Placental epithelial cell (primary cell): ENCODE data around the gene DNAJC21. TPM values are rescaled to one million over a fixed set of nuclear protein-coding genes. Genes with fewer than 3 reads are reported as not detected.

ENCODE experiments used
- total RNA-seq: library from RNA; depleted of rRNA; stranded (reverse); fragments of >200 nt; gene quantifications from 2 replicates; pipeline ENCODE4 v1.2.3, GENCODE V29; 2012

DNAJC21 gene
- 24.8 and 36.5 TPM in 2 replicates for total RNA-seq

DNA sequence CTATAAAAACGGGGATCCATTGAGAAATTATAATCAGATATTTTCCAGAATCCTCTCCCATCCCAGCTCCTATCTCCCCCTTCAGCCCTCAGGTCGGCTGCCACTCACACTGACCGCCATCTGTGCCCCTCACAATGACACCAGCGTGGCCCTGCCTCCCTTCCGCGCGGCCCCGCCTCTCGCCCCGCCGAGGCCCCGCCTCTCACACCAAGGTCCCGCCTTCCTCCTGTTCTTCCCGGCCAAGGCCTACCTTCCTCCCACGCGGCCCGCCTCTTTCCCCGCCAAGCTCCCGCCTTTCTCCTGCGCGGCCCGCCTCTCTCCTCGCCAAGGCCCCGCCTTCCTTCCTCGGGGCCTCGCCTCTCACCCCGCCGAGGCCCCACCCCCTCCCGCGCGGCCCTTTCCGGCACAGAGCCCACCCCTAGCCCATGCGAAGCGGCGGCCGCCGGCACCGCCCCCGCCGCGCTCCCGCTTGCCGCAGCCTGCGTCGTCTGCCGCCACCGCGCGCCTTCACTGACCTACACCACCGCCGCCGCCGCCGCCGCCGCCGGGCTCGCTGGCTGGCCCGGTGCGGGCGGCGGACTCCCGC is at the start of gene DNAJC21:
Gene DNAJC21 (plus strand): TSS at position 426 of the 586 bp plus-strand sequence. CDS start 261 bp downstream, outside the sequence.

DNA sequence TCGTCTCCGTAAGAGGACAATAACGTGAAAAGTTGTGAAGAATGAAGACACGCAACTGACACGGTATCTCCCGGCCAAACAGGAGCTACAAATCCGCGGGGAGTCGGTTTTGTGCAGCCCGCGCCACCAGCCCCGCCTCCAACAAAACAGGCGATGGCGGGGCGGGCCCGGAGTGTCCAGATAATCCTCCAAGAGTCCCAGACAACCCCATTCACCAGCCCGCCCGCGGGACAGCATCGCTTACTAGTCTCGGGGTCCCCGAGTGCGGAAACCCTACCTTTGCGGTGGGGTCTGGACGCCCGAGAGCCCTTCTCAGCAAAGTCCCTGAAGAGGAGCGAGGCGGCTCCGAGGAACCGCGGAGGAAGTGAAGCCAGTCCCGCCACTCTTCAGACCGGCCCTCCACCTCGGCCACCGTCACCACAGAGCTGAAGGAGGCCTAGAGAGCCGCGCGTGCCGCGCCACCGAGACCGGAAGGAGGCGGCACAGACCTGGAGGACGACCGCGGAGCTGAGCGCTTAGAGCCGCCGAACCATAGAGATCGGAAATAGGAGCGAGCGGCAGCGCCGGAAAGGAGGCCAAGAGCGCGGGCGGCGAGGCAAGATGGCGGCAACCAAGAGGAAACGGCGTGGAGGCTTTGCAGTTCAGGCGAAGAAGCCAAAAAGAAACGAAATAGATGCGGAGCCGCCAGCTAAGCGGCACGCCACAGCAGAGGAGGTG is 14.1 kb upstream of the DNAJC21 start, which contains the start of the genes BRIX1 and RAD1:
Gene BRIX1 (plus strand): TSS at position 573 of the 717 bp plus-strand sequence. CDS start 28 bp downstream, at position 601.
Gene RAD1 (minus strand): TSS at position 366 of the 717 bp plus-strand sequence. CDS start 612 bp downstream, outside the sequence.

Other genes starting within 250 kb of the DNAJC21 start
- 0.43 and 1.2 TPM in 2 replicates for gene TTC23L, start 90.4 kb upstream of the DNAJC21 start, total RNA-seq
- 21.6 and 27.1 TPM in 2 replicates for gene RAD1, start 14.1 kb upstream of the DNAJC21 start, total RNA-seq
- gene BRIX1, start 13.8 kb upstream of the DNAJC21 start, total RNA-seq: 14.9 and 23.1 TPM in 2 replicates
- not detected in 2 replicates for gene AGXT2, start 118.4 kb downstream of the DNAJC21 start, total RNA-seq